Ovary (tissue), 3 donors: ENCODE results near the gene HDDC3.

Experiments
- CTCF ChIP-seq, 3 donors: fragments of 450-650 bp in 2 of 3; fragments of 200-600 bp in 1 of 3; IDR thresholded peaks; one replicate each; pipeline versions ENCODE4 v1.5.1 to v1.8.0; 2016 to 2022; ENCODE audit warnings: antibody characterized with exemption in 3 of 3, mild to moderate bottlenecking in 1 of 3
- POLR2A ChIP-seq: fragments of 450-650 bp; IDR thresholded peaks from one replicate; pipeline ENCODE4 v1.6.1; 2017; ENCODE audit warnings: antibody characterized with exemption, mild to moderate bottlenecking, moderate library complexity
- donor health status: DM: no; HTN: no; CAD: no.

- TF ChIP-seq CTCF (IDR thresholded peaks at IDR 0.05) (no peak), POLR2A (no peak)
Measured at GRCh38 chr15:90889313-90889730, 43.0 kb downstream of the HDDC3 start.
